ENCODE data around the gene C12orf56.

DNA sequence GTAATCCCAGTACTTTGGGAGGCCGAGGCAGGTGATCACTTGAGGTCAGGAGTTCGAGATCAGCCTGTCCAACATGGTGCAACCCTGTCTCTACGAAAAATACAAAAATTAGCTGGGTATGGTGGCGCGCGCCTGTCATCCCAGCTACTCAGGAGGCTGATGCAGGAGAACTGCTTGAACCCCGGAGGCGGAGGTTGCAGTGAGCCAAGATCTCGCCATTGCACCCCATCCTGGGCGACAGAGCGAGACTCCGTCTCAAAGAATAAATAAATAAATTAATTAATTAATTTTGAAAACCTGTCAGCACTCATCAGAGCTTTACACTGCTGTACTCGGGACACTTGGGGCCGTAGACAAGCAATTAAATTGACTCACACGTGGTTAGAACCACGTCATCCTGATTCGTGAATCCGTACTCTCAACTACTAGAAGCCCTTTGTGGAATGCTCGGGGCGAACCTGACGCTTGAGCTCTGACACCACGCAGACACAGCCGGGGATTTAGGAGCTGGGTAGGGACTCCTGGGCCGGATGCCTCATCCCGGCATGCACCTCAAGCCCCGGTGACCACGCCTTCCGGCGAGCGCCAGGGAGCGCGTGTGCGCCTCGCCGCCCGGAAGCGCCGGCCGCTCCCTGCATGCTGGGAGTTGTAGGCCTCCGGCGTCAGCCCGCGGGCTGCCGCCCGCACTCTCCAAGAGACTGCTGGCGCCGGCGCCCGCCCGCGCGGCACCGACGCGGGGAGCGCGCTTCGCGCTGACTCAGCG lies 13.3 kb upstream of the C12orf56 start, which contains the start of gene XPOT:
- TF ChIP-seq, protein P1, sequence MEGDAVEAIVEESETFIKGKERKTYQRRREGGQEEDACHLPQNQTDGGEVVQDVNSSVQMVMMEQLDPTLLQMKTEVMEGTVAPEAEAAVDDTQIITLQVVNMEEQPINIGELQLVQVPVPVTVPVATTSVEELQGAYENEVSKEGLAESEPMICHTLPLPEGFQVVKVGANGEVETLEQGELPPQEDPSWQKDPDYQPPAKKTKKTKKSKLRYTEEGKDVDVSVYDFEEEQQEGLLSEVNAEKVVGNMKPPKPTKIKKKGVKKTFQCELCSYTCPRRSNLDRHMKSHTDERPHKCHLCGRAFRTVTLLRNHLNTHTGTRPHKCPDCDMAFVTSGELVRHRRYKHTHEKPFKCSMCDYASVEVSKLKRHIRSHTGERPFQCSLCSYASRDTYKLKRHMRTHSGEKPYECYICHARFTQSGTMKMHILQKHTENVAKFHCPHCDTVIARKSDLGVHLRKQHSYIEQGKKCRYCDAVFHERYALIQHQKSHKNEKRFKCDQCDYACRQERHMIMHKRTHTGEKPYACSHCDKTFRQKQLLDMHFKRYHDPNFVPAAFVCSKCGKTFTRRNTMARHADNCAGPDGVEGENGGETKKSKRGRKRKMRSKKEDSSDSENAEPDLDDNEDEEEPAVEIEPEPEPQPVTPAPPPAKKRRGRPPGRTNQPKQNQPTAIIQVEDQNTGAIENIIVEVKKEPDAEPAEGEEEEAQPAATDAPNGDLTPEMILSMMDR (conservative IDR thresholded peaks at IDR 0.05): no peak
- no peak for TF ChIP-seq ZFX (IDR thresholded peaks at IDR 0.05)

Data from C4-2B (cell line).